Measurements from ENCODE around the gene CDC42BPG. TPM values are rescaled to one million over a fixed set of nuclear protein-coding genes. Genes with fewer than 3 reads are reported as not detected.

The CDC42BPG gene
- total and polyA plus RNA-seq, 3 experiments from 2014 or later: 0.52 to 2.3 (median 0.66) TPM

DNA sequence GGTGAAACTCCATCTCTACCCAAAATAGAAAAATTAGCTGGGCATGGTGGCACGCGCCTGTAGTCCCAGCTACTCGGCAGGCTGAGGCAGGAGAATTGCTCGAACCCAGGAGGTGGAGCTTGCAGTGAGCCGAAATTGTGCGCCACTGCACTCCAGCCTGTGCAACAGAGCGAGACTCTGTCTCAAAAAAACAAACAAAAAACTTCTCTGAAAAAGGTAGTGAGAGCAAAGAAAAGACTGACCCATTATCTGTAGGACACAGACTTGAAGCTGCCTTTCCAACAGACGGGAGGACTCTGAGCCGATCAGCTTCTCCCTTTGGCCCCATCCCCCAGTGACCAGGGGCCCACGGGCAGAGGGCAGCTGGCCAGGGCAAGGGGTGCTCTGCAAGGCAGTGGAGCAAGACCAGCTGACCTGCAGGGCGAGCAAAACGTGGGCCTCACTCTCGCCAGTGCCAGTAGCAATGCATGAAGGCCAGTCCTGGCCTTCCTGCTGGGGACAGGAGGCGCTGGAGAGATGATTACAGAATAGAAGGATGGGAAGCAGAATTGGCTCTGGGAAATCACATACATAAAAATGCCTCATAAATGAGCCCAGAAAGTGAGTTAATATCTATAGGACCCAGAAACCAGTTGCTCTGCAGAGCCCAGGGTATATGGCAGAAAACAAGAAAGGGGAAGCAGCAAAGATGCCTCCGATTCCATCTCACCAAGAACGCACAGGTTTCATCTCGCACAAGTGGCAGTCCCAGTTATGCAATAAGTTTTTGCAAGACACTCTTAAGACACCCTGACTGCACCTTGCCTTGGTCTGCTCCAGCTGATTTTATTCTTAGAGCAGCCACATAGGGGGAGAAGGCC, 31.1 kb upstream of the CDC42BPG start:
- H3K9me3 ChIP-seq (ENCODE audit: low read length): no peaks in the 10 kb centered on the region
- H3K27me3 Mint-ChIP-seq: peaks cover 0 to 10% of the 10 kb centered on the region in 2 donors
- no peaks in the 10 kb centered on the region for H3K9me3 Mint-ChIP-seq
- H3K4me3 ChIP-seq (ENCODE audit: low read length): peak overlapping the region; percentile 99
- peaks cover 79% of the 10 kb centered on the region for H3K4me1 ChIP-seq (ENCODE audit: insufficient read depth, low read length)
- peak overlapping the region; percentile 92 to 99 (median 96) for H3K27ac Mint-ChIP-seq
- no peaks in the 10 kb centered on the region for H3K27me3 ChIP-seq (ENCODE audit: insufficient read depth, low read length, poor library complexity, severe bottlenecking)
- peak overlapping the region; percentile 98 to 100 (median 99) for H3K4me3 Mint-ChIP-seq
- peaks cover 74 to 78% (median 78%) of the 10 kb centered on the region in 3 donors for H3K4me1 Mint-ChIP-seq
- H3K36me3 Mint-ChIP-seq: peaks cover 11 to 74% (median 17%) of the 10 kb centered on the region in 3 donors
- peak overlapping the region; percentile 76 for H3K27ac ChIP-seq (ENCODE audit: low read depth, low read length)
- no peak for DNase-seq
- POLR2A ChIA-PET: interaction anchor here (0.7 to 14.7 kb wide), 5 partner anchors 8 to 100 kb away, joined by 3 to 569 read pairs (median 3); partner anchors contain the start of gene PPP2R5B
- H3K36me3 ChIP-seq (ENCODE audit: insufficient read depth, low read length): peaks cover 40% of the 10 kb centered on the region
- CTCF ChIA-PET: interaction anchor here (1.2 to 29.6 kb wide), 7 partner anchors 9 to 21 kb away, joined by 5 to 1256 read pairs (median 10); partner anchors contain the start of gene CDC42BPG

DNA sequence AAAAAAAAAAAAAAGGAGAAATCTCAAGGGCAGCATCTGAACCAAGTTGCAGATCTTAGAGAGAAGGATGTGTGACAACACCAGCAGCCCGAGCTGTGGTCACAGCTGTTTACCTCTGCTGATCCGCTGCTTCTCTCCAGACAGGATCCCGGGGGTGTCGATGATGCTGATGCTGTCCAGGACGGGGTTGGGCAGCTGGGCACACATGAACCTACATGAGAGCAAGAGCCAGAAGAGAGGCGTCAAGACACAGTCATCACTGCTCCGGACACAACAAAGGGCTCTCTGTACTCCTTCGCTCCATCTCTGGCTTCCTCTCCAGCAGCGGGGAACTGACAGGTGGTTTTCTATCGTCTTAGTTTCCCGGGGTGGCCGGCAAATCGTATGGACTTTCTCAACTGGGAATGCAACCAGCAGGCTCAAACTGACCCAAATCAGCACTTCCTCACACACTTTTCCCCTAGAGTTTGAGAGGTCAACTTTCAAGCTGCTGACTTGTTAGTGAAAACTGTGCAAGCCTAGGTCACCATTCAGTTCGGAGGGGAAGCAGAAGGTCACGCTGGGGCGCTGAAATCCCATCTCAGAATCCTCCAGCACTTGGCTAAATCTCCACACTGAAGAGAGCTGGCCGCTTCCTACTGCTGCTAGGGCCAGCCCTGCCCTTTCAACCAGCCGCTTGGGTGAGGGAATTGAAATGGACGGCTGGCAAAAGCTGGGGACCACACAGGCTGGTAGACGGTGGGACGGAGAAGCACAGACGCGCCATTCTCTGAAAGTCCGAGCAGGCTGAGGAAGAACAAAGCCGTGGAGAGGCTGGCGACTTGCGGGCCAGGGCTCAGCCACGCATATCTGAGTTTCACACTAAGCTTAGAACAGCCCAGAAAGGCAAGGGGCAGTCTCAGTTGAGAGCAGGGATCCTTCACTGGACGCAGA, 30.1 kb upstream of the CDC42BPG start:
- POLR2A ChIA-PET: interaction anchor here (0.6 to 14.7 kb wide), 6 partner anchors 9 to 623 kb away, joined by 3 to 569 read pairs (median 4); partner anchors contain the start of gene PPP2R5B
- Mint-ChIP-seq H3K36me3 (peaks cover 11 to 81% (median 17%) of the 10 kb centered on the region in 3 donors), H3K27me3 (peaks cover 0 to 10% of the 10 kb centered on the region in 2 donors), H3K4me1 (peaks cover 72 to 78% (median 76%) of the 10 kb centered on the region in 3 donors), H3K9me3 (no peaks in the 10 kb centered on the region), H3K27ac (peak overlapping the region; percentile 89 to 99 (median 96)), H3K4me3 (peak overlapping the region; percentile 98 to 100 (median 99))
- H3K9me3 ChIP-seq (ENCODE audit: low read length): no peaks in the 10 kb centered on the region
- H3K4me1 ChIP-seq (ENCODE audit: insufficient read depth, low read length): peaks cover 79% of the 10 kb centered on the region
- DNase-seq: peak; percentile 58 to 83 (median 64)
- CTCF ChIA-PET: interaction anchor here (0.7 to 29.6 kb wide), 9 partner anchors 10 to 55 kb away, joined by 3 to 1256 read pairs (median 6); partner anchors contain the start of gene CDC42BPG
- peak overlapping the region; percentile 99 for H3K4me3 ChIP-seq (ENCODE audit: low read length)
- peaks cover 40% of the 10 kb centered on the region for H3K36me3 ChIP-seq (ENCODE audit: insufficient read depth, low read length)
- H3K27ac ChIP-seq (ENCODE audit: low read depth, low read length): peak overlapping the region; percentile 76
- no peaks in the 10 kb centered on the region for H3K27me3 ChIP-seq (ENCODE audit: insufficient read depth, low read length, poor library complexity, severe bottlenecking)

DNA sequence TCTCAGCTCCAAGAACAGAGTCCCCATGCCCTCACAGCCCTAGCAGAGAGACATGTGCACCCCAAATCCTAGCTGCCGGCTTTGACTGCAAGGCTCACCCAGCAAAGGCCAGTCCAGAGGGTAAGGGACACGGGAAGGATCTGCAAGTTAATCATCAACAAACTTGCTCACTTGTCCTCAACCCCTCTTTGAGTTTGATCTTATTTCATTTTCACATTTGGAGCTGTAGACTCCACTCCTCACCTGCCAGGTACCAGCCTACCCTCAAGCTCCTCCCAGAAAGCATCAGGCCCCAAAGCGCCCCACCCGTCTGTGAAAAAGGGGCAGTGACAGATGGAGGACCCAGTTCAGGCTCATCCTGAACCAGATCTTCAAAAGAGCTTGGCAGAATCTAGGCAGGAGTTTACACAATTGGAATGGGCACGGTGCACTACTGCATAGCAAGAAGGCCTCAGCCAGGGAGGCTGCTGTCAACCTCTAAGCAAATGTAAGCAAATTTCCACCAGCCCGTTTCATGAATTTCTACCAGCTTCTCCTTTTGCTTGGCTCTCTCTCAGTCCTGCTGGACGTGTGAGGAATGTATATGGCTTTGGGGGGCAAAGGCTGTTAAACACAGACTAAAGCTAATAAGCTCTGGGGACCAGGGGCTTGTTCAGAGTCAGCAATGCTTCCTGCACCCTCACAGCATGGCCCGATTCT, 28.5 kb upstream of the CDC42BPG start:
- H3K27ac ChIP-seq (ENCODE audit: low read depth, low read length): peak overlapping the region; percentile 29
- H3K4me3 ChIP-seq (ENCODE audit: low read length): peak overlapping the region; percentile 3
- peaks cover 87% of the 10 kb centered on the region for H3K4me1 ChIP-seq (ENCODE audit: insufficient read depth, low read length)
- Mint-ChIP-seq H3K27me3 (peaks cover 0 to 9% of the 10 kb centered on the region in 2 donors), H3K36me3 (peaks cover 11 to 91% (median 22%) of the 10 kb centered on the region in 3 donors), H3K4me3 (peak overlapping the region; percentile 69 to 88 (median 79)), H3K27ac (peak overlapping the region; percentile 73 to 98 (median 91)), H3K4me1 (peaks cover 80 to 84% (median 84%) of the 10 kb centered on the region in 3 donors), H3K9me3 (no peaks in the 10 kb centered on the region)
- DNase-seq: peak in 1 of 5 donors; percentile 25
- no peaks in the 10 kb centered on the region for H3K9me3 ChIP-seq (ENCODE audit: low read length)
- H3K36me3 ChIP-seq (ENCODE audit: insufficient read depth, low read length): peaks cover 43% of the 10 kb centered on the region
- ChIA-PET POLR2A (interaction anchor here (0.6 to 14.7 kb wide), 3 partner anchors 8 to 94 kb away, joined by 3 to 569 read pairs (median 4); no protein-coding TSS in a partner anchor), CTCF (interaction anchor here (1.0 to 29.6 kb wide), 6 partner anchors 12 to 142 kb away, joined by 3 to 1256 read pairs (median 6); partner anchors contain the start of gene CDC42BPG)
- no peaks in the 10 kb centered on the region for H3K27me3 ChIP-seq (ENCODE audit: insufficient read depth, low read length, poor library complexity, severe bottlenecking)

DNA sequence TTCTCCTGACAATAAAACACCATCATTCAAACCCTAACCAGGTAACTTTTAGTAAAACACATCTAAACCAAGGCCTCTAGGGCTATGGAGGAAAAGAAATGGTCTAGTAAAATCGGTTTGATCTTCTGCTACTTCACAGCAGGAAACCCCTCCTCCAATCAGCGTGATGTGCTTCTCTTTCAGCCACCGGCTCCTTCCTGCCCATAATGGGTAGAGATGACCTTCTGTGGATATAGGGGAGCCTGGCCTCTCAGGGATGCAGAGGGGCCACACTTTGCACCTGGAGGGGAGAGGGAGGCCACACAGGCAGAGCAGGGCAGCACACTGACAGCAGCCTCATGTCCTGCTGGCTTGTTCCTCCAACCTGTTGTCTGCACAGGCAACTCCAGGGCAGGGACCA, 27.0 kb upstream of the CDC42BPG start:
- H3K27ac ChIP-seq (ENCODE audit: low read depth, low read length): peak overlapping the region; percentile 34
- H3K4me1 ChIP-seq (ENCODE audit: insufficient read depth, low read length): peaks cover 97% of the 10 kb centered on the region
- H3K4me3 ChIP-seq (ENCODE audit: low read length): peak overlapping the region; percentile 72
- peak overlapping the region; percentile 86 to 95 (median 90) for H3K27ac Mint-ChIP-seq
- H3K27me3 Mint-ChIP-seq: no peaks in the 10 kb centered on the region
- H3K9me3 Mint-ChIP-seq: no peaks in the 10 kb centered on the region
- H3K4me1 Mint-ChIP-seq: peaks cover 82 to 91% (median 86%) of the 10 kb centered on the region in 3 donors
- CTCF ChIA-PET: interaction anchor here (4.3 to 29.6 kb wide), 2 partner anchors 16 to 17 kb away, joined by 19 to 1256 read pairs; partner anchors contain the start of gene CDC42BPG
- POLR2A ChIA-PET: interaction anchor here (14.7 kb wide), 1 partner anchor 13 kb away, joined by 569 read pairs; no protein-coding TSS in a partner anchor
- no peaks in the 10 kb centered on the region for H3K9me3 ChIP-seq (ENCODE audit: low read length)
- H3K36me3 ChIP-seq (ENCODE audit: insufficient read depth, low read length): peaks cover 50% of the 10 kb centered on the region
- DNase-seq: no peak
- H3K36me3 Mint-ChIP-seq: peaks cover 11 to 86% (median 24%) of the 10 kb centered on the region in 3 donors
- H3K27me3 ChIP-seq (ENCODE audit: insufficient read depth, low read length, poor library complexity, severe bottlenecking): no peaks in the 10 kb centered on the region
- H3K4me3 Mint-ChIP-seq: peak overlapping the region; percentile 69 to 90 (median 80)

DNA sequence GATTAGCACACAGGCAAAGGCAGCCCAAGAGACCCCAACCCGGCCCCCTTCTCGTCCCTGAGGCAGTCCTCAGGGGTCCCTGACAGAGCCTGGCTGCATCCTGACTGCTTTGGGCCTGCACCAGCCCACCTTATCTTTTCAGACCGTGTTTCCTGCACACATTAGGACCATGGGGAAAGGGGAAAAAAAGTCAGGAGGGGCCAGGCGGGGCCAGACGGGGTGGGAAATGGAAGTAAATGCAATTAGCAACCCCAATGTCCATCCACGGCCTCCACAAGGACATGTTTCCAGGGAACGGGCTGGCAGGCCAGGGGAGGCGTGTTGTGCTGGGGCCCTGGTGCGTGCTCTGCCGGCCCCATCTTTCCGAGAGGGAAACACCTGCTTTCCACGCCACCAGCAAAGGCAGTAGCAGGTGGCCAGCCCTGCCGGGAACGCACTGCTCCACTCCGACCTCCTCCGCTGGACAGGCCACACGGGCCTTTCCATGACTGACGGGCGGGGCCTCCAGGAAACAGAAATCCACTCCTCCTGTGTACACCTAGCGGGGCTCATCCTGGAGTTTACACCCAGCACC, 26.5 kb upstream of the CDC42BPG start:
- H3K36me3 ChIP-seq (ENCODE audit: insufficient read depth, low read length): peaks cover 51% of the 10 kb centered on the region
- peak overlapping the region; percentile 34 for H3K27ac ChIP-seq (ENCODE audit: low read depth, low read length)
- Mint-ChIP-seq H3K4me3 (peak overlapping the region; percentile 78 to 90 (median 82)), H3K9me3 (no peaks in the 10 kb centered on the region), H3K27ac (peak overlapping the region; percentile 87 to 95 (median 90)), H3K36me3 (peaks cover 7 to 86% (median 24%) of the 10 kb centered on the region in 3 donors), H3K27me3 (no peaks in the 10 kb centered on the region), H3K4me1 (peaks cover 83 to 93% (median 87%) of the 10 kb centered on the region in 3 donors)
- POLR2A ChIA-PET: interaction anchor here (1.0 to 10.1 kb wide), 2 partner anchors 17 to 92 kb away, joined by 3 to 213 read pairs; no protein-coding TSS in a partner anchor
- CTCF ChIA-PET: interaction anchor here (0.9 to 32.1 kb wide), 4 partner anchors 11 to 444 kb away, joined by 3 to 1256 read pairs (median 186); partner anchors contain the start of genes CDC42BPG, CDC42EP2 and EHD1
- no peak for DNase-seq
- H3K4me3 ChIP-seq (ENCODE audit: low read length): peak overlapping the region; percentile 72
- no peaks in the 10 kb centered on the region for H3K9me3 ChIP-seq (ENCODE audit: low read length)
- no peaks in the 10 kb centered on the region for H3K27me3 ChIP-seq (ENCODE audit: insufficient read depth, low read length, poor library complexity, severe bottlenecking)
- H3K4me1 ChIP-seq (ENCODE audit: insufficient read depth, low read length): peaks cover 97% of the 10 kb centered on the region

DNA sequence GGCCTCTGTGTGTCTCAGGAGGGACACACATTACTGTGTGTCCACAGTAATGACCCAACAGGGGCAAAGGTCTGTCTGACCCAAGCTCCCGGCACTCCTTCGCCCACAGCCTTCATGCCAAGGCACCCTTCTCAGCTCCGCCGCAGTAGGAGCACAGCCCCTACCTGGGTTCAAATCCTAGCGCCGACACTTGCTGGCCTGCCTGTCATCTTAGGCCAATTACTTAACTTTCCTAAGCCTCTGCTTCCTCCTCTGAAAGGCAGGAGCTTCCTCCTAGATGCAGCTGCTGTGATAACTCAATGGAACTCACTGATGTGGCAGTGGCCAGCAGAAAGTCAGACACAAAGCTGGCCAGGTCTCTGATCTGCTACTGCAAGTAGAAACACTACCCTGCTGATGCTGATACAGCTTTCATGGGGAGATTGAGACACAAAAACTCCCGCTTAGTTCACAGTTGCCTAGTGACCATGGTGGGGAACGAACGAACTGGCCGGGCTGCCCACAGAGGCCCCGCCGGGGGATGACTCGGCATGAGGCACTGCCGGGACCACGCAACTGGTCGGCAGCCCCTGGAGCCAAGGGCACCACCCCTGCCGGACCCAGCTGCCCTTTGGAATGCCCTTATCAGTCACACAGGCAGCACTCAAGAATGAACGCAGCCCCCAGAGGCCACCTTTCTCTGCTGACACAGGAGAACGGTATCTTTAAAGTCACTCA, 25.9 kb upstream of the CDC42BPG start:
- peak overlapping the region; percentile 88 to 97 (median 92) for H3K27ac Mint-ChIP-seq
- ChIA-PET POLR2A (interaction anchor here (1.0 to 24.3 kb wide), 4 partner anchors 9 to 92 kb away, joined by 3 to 569 read pairs (median 112); partner anchors contain the start of gene EHD1), CTCF (interaction anchor here (0.7 to 32.1 kb wide), 7 partner anchors 11 to 445 kb away, joined by 3 to 1256 read pairs (median 4); partner anchors contain the start of genes ARL2, CDC42BPG, CDC42EP2 and EHD1)
- Histone ChIP-seq H3K27ac (ENCODE audit: low read depth, low read length) (peak overlapping the region; percentile 34), H3K36me3 (ENCODE audit: insufficient read depth, low read length) (peaks cover 48% of the 10 kb centered on the region), H3K4me3 (ENCODE audit: low read length) (peak overlapping the region; percentile 72), H3K27me3 (ENCODE audit: insufficient read depth, low read length, poor library complexity, severe bottlenecking) (no peaks in the 10 kb centered on the region), H3K4me1 (ENCODE audit: insufficient read depth, low read length) (peaks cover 97% of the 10 kb centered on the region), H3K9me3 (ENCODE audit: low read length) (no peaks in the 10 kb centered on the region)
- H3K27me3 Mint-ChIP-seq: no peaks in the 10 kb centered on the region
- peaks cover 83 to 93% (median 88%) of the 10 kb centered on the region in 3 donors for H3K4me1 Mint-ChIP-seq
- H3K36me3 Mint-ChIP-seq: peaks cover 5 to 86% (median 28%) of the 10 kb centered on the region in 3 donors
- H3K9me3 Mint-ChIP-seq: no peaks in the 10 kb centered on the region
- peak overlapping the region; percentile 78 to 85 (median 82) for H3K4me3 Mint-ChIP-seq
- no peak for DNase-seq

All from CD8-positive, alpha-beta memory T cell (primary cell).